NCI-H1436 (cell line): ENCODE data around the gene MUC2.

ENCODE experiments used
- DNase-seq: peaks from one replicate; lab custom pipeline; 2025; lab: John Stamatoyannopoulos, UW

The MUC2 gene

GRCh38 chr11:1121813-1122663, 47.4 kb downstream of the MUC2 start:
- DNase-seq: no peak

GRCh38 chr11:1122664-1123002, 48.0 kb downstream of the MUC2 start:
- DNase-seq: no peak

- no peak for DNase-seq
Observed at GRCh38 chr11:1123970-1124369, 49.3 kb downstream of the MUC2 start.
